Posterior vena cava (tissue), 2 donors: ENCODE data around the gene BRIP1. TPM values are rescaled to one million over a fixed set of nuclear protein-coding genes. Genes with fewer than 3 reads are reported as not detected.
"Not testable (repeated sequence)": the region's sequence is repeated elsewhere in the genome, so short reads cannot be mapped to it uniquely, and the experiment has no call there.

Experiments
- DNase-seq: peaks from one replicate; pipeline ENCODE4 v3.0.0-alpha.2; 2020; ENCODE audit warnings: low spot score
- intact Hi-C, 2 donors: fragments of 100-400 bp; cut with DNase I; formaldehyde crosslinking; loops; one replicate each; pipeline versions ENCODE4 v1.14.1 to v1.14.2; 2022 to 2023
- total RNA-seq, 2 donors: library from RNA; stranded (reverse); fragmentation: NEBNext Ultra II Directional; extraction: Animal tissue kit (Norgen Biotek cat#: 25700); gene quantifications; one replicate each; pipeline ENCODE4 v1.2.1, GENCODE V29; 2021
- donor health status: DM: yes; HTN: yes; CAD: no.
- donor health status: DM: yes; HTN: yes; CAD: no.

Gene BRIP1
- total RNA-seq, 2 donors from 2014 or later = 0.43 to 0.69 TPM

DNA sequence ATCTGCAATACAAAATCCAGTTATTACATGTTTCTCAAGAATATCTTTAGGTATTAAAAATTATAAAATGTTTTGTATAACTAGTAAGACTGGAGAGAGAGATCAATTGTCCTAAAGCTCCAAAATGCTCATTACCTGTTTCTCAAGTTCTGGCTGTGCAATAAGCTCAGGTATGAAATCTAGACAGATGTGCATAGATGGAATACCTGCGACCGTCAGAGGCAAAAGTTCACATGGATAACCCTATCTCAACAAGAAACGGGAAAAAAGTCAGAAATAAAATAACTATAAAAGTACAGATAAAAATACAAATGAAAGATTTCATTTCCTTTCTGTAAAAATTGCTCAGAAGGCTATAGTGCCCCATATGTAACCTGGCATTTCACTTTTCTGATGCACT lies 5.8 kb upstream of the BRIP1 start:
- no peak for DNase-seq
- intact Hi-C loops = no loop called here

- intact Hi-C loops = no loop called here
- no peak for DNase-seq
Measured at GRCh38 chr17:61868074-61868473, 4.7 kb upstream of the BRIP1 start.

- no peak for DNase-seq
Measured at GRCh38 chr17:61867033-61867432, 3.7 kb upstream of the BRIP1 start.

DNA sequence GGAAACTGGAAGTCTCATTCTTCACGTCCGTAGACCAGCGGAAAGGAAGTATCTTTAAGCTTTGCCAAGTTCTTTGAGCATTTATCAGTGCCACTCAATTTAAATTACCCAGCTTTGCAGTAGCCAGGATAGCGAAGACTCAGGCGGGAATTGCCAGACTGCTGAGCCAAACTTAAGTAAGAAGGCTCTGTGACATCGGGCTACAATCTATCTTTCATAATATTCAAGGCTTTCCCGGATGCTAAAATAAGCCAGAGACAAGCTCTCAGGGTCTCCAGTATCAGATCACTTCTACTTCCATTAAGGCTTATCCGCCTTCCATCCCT lies 436 bp upstream of the BRIP1 start:
- DNase-seq = no peak
- intact Hi-C loops = no loop called here

More at GRCh38 chr17:61867033-61867432, 3.7 kb upstream of the BRIP1 start:
- intact Hi-C loops = no loop called here

DNA sequence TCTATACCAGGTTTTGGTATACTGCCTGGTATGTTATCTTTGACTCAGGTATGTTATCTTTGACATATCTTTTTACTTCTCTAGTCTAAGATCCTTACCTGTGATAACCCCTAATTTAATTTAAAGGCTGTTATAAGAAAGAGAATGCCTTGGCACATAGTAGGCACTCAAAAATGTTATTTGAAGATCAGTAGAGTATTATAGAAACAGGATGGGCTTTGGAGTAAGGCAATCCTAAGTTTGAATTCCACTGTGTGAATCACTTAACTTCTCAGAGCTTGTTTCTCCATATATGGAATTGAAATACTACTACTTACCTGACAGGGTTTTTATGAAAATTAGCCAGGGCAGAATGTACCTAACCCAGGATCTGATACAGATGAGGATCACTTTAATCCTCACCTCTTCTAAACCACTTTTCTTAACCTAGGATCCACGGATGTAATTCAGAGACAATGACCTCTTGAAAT lies 1.2 kb downstream of the BRIP1 start:
- intact Hi-C loops = no loop called here

DNA sequence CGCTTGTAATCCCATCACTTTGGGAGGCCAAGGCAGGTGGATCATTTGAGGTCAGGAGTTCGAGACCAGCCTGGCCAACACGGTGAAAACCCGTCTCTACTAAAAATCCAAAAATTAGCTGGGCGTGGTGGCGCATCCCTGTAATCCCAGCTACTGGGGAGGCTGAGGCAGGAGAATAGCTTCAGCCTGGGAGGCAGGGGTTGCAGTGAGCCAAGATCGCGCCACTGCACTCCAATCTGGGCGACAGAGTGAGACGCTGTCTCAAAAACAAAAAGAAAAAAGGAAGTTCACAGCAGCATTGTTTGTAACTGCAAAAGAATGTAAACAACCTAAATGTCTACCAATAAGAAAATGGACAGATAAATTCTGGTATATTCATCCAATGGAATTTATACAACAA lies 2.9 kb downstream of the BRIP1 start:
- DNase-seq, intact Hi-C loops: not testable (repeated sequence)

More for the DNA sequence above, 1.2 kb downstream of the BRIP1 start:
- no peak for DNase-seq

DNA sequence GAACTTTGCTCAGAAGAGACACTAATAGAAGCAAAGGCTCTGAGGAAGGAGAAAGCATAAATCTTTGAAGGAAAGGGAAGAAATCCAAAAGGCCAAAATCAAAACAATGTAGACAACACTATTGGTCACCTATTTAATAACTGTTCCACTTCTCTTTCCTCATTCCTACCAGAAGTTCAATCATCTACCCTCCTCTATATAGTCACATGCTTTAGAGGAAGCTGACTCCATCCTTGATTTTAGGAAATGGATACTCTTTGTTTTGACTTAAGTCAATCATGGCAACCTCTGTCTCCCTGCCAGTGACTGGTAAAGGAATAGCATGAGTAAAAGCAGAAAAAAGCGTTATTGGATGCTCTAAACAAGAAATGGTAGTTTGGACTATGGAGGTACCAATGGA lies 7.3 kb downstream of the BRIP1 start:
- intact Hi-C loops = no loop called here
- no peak for DNase-seq

DNA sequence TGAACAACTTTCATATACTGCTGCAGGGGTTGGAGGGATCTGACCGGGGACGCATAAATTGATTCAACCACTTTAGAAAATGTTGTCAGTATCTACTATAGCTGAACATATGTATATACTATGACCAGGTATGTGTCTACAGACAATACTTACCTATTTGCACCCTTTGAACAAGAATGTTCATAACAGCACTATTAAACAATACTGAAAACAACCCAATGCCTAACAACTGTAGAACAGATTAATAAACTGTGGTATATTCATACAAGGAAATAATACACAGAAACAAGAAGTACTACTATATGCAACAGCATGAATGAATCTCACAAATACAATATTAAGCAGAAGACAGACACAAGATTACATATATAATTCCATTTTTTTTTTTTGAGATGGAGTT lies 10.5 kb downstream of the BRIP1 start:
- DNase-seq = no peak
- intact Hi-C loops = no loop called here

DNA sequence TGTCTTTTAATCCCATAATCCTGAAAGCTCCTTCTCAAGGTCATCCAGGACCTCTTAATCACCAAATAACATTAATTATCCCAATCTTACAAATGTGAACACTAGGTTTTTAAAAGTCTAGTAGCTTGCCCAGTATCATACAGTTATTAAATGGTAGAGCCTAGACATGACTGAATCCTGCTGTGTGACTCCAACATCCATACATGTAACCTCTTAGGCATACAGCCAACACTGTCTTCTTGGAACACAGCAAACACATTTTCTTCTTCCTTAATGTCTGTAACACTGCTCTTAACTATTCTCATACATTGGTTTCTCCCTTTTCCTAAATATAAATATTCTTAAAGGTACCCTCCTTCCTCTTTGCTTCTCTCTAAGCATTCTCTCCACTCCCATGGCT lies 13.7 kb downstream of the BRIP1 start:
- intact Hi-C loops = no loop called here
- DNase-seq = no peak

DNA sequence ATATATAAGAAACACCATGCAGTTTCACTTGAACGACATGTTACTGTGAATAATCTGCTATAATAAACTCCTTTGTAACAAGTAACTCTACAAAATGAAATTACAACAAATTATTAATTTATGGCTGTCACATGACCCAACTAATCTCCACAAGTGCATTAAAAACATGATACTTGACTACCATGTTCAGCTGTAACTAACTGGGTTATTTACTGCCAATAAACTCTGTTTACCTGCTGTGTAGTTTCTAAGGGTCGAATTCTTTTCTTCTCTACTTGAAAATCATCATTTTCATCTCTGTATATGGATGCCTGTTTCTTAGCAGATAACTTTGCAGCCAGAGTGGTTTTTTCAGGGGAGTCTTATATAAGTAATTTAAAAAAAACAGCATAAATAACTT lies 14.4 kb downstream of the BRIP1 start:
- intact Hi-C loops = no loop called here
- DNase-seq = no peak

DNA sequence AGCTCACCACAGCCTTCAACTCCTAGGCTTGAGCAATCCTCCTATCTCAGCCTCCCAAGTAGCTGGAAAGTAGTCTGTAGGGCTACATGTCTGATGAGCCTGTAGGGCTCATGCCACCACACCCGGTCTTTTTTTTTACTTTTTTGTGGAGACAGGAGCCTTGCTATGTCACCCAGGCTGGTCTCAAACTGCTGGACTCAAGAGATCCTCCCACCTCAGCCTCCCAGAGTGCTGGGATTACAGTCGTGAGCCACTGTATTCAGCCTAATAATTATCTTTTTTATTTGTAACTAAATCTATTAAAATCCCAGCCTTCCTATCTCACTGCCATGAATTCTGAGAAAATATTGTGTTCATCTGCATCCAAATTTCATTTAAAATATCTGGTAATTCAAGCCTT lies 15.1 kb downstream of the BRIP1 start:
- intact Hi-C loops = no loop called here
- no peak for DNase-seq

- intact Hi-C loops = no loop called here
- no peak for DNase-seq
Measured at GRCh38 chr17:61847659-61848058, 15.7 kb downstream of the BRIP1 start.

DNA sequence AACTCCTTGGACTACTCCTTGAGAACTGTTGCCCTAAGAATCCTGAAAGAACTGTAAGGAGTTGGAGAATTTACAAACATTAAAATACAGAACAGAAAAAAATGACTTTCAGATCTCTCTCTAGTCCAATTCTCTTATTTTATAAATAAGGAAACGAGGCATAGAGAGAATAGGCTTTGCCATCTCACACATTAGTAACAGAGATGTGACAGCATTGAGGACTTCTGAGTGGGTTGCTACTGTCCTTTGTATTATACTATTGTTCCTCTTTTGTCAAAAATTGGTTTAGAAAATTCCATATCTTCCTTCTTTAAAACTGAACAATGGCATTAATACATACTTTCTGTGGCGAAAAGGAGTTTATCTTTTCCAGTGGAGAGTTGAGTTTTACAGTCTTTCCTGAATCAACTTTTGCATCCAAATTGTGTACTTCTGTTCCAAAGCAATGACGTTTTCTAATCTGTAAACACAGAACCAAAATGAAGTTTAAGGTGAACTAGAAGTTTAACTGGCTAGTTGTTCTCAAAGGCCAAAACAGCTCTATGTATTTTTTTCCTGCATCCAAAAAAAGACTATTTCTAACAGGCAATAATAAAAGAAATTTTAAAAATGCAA lies 16.5 kb downstream of the BRIP1 start:
- no peak for DNase-seq
- intact Hi-C loops = no loop called here

- no peak for DNase-seq
- intact Hi-C loops = no loop called here
Measured at GRCh38 chr17:61846088-61846487, 17.2 kb downstream of the BRIP1 start.

GRCh38 chr17:61843435-61843834 lies 19.9 kb downstream of the BRIP1 start:
- intact Hi-C loops = no loop called here
- no peak for DNase-seq

GRCh38 chr17:61842899-61843298 lies 20.4 kb downstream of the BRIP1 start:
- DNase-seq = no peak
- intact Hi-C loops = no loop called here

GRCh38 chr17:61839300-61839786 lies 24.0 kb downstream of the BRIP1 start:
- intact Hi-C loops = no loop called here
- no peak for DNase-seq

DNA sequence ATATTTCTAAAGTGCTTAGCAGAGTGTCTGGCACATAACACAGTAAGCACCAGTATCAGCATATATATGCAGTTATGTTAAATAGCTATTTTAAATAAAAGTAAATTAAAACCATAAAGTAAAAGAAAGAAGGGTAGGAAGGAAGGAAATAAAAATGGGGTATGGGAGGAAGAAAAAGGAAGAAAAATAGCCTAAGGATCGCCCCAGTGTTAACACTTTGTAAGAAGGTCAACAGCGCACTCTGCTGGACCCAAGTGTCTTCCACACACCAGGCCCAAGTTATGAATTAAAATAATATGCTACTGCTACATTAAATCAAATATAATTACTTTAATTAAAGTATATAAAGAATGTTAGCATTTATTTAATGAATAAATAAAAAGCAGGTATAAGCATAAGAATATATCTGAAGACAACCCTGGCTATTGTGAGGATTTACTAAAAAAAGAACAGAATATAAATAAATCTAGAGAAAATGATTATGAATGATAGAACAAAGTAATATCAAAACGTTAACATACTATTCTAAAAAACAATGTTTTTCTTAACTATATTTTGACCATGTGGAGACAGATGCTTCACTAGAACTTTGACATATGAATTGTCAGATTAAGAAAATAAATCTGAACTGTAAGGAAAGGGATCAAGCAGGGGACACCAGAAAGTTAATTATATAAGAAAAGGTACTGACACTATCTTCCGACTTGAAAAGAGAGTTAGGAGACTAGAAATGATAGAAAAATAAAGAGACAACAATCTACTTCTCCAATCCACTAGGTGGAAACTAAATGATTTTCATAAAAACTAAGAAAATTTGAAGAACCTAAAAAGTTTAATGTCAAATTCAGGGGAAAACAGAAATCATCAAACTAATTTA lies 25.9 kb downstream of the BRIP1 start:
- no peak for DNase-seq
- intact Hi-C loops = no loop called here

DNA sequence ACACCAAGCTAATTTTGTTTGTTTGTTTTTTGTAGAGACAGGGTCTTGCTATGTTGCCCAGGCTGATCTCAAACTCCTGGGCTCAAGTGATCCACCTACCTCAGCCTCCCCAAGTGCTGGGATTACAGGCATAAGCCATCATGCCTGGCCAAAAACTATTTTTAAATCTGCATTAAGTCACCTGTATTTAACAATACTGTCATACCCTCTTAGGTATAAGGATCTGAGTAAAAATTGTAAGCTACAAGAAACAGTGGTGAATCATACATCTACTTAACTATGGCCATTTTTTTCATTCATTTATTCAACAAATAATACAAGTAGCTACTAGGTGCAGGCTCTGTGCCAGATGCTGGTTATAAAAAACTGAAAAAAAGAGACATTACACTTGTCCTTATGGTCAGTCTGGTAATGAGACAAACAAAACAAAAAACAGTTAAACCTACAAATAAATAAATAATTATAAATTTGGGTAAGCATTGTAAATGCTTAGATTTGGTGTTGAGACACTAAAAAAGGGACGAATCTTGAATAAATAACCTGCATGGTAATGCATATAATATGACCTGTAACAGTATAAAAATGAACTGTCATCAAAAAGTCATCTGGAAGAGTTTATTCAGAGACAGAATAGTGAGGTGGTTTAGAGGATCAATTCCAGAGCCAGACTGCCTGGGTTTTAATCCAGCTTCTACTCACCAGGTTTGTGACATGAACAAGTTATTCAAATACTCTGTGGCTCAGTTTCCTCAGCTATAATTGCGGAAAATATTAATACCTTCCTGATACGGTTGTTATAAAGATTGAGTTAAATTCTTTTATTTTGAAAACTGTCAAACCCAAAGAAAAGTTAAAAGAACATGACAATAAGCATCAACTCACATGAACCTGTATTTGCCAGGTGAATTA lies 26.8 kb downstream of the BRIP1 start:
- intact Hi-C loops = no loop called here
- DNase-seq = no peak

DNA sequence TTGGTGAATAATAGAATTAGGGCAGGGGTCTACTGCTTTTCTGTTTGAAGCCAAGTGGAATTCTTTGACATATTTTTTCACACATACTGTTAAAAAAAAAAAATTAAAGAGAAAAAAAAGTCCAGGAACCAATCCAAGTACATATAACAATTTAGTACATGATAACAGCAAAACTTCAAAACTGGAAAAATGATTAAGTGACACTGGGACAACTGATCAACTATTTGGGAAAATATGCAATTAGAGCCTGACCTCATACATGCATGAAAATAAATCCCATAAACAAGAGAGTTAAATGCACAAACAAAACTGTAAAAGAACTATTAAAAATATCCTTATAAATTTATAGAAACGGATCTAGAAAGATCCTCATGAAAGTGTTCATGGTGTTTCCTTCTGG lies 27.7 kb downstream of the BRIP1 start:
- intact Hi-C loops = no loop called here
- no peak for DNase-seq
